ENCODE results near the gene SLX4IP. TPM values are rescaled to one million over a fixed set of nuclear protein-coding genes. Genes with fewer than 3 reads are reported as not detected.
"Not testable (repeated sequence)": the region's sequence is repeated elsewhere in the genome, so short reads cannot be mapped to it uniquely, and the experiment has no call there.

The SLX4IP gene
- total and polyA plus RNA-seq, 2 donors (not counting 1 experiment from before 2014, with no cell fraction given) = 1.9 to 8.1 TPM

- no peak overlapping the region for H3K4me3 ChIP-seq (replicated peaks in 1 of 4; ENCODE audit: control extremely low read depth in 1 of 4, insufficient read depth in 1 of 4, low read depth in 3 of 4, low read length in 4 of 4)
- TF ChIP-seq, protein P1, sequence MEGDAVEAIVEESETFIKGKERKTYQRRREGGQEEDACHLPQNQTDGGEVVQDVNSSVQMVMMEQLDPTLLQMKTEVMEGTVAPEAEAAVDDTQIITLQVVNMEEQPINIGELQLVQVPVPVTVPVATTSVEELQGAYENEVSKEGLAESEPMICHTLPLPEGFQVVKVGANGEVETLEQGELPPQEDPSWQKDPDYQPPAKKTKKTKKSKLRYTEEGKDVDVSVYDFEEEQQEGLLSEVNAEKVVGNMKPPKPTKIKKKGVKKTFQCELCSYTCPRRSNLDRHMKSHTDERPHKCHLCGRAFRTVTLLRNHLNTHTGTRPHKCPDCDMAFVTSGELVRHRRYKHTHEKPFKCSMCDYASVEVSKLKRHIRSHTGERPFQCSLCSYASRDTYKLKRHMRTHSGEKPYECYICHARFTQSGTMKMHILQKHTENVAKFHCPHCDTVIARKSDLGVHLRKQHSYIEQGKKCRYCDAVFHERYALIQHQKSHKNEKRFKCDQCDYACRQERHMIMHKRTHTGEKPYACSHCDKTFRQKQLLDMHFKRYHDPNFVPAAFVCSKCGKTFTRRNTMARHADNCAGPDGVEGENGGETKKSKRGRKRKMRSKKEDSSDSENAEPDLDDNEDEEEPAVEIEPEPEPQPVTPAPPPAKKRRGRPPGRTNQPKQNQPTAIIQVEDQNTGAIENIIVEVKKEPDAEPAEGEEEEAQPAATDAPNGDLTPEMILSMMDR (conservative IDR thresholded peaks at IDR 0.05 in 1 of 2, IDR thresholded peaks at IDR 0.05 in 1 of 2; ENCODE audit: low read depth in 1 of 2, low read length in 2 of 2) = no peak
- TF ChIP-seq EZH2 (IDR thresholded peaks at IDR 0.05; ENCODE audit: low read length, missing control alignments) = no peak
- no peak overlapping the region for H3K4me2 ChIP-seq (ENCODE audit: extremely low read depth, insufficient read depth, low read length)
- no peak for DNase-seq (ENCODE audit: low read depth in 2 of 2)
- H3K9me3 ChIP-seq (ENCODE audit: control insufficient read depth, insufficient read depth, low read depth, low read length) = no peaks in the 10 kb centered on the region
- H4K20me1 ChIP-seq (ENCODE audit: control insufficient read depth, extremely low read depth, insufficient read depth, low read length) = no peaks in the 10 kb centered on the region
- H3K36me3 ChIP-seq (ENCODE audit: control insufficient read depth, insufficient read depth, low read length) = no peaks in the 10 kb centered on the region
- no peak overlapping the region for H3K27ac ChIP-seq (ENCODE audit: insufficient read depth, low read length)
- no peaks in the 10 kb centered on the region for H3K27me3 ChIP-seq (ENCODE audit: control insufficient read depth, insufficient read depth, low read length)
- no peak overlapping the region for H3K9ac ChIP-seq (ENCODE audit: insufficient read depth, low read length)
- no peaks in the 10 kb centered on the region for H3K4me1 ChIP-seq (ENCODE audit: control insufficient read depth, extremely low read depth, insufficient read depth, low read length)
- no peaks in the 10 kb centered on the region for H3K79me2 ChIP-seq (ENCODE audit: control insufficient read depth, insufficient read depth, low read length)
- H2AFZ ChIP-seq (ENCODE audit: low read length) = no peak overlapping the region
Measured at GRCh38 chr20:10388597-10388996, 46.5 kb upstream of the SLX4IP start.

DNA sequence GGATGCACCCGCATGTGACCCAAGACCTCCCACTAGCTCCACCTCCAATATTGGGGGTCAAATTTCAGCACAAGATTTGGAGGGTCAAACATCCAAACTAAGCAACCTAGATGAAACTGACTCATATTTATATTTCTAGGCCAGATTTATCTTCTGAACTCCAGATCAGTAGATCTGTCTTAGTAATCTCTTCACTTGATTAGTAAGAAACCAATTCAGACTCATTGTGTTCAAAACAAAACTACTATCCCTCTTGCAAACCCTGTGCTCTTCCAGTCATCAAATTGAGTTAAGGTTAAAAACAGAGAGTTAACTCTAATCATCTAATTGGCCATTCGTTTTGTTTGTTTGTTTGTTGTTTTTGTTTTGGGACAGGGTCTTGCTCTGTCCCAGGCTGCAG lies 44.4 kb upstream of the SLX4IP start:
- no peaks in the 10 kb centered on the region for H3K79me2 ChIP-seq (ENCODE audit: control insufficient read depth, insufficient read depth, low read length)
- no peaks in the 10 kb centered on the region for H3K4me1 ChIP-seq (ENCODE audit: control insufficient read depth, extremely low read depth, insufficient read depth, low read length)
- H3K36me3 ChIP-seq (ENCODE audit: control insufficient read depth, insufficient read depth, low read length) = no peaks in the 10 kb centered on the region
- DNase-seq (ENCODE audit: low read depth in 2 of 2) = no peak
- no peak overlapping the region for H3K4me2 ChIP-seq (ENCODE audit: extremely low read depth, insufficient read depth, low read length)
- no peak overlapping the region for H3K4me3 ChIP-seq (replicated peaks in 1 of 4; ENCODE audit: control extremely low read depth in 1 of 4, insufficient read depth in 1 of 4, low read depth in 3 of 4, low read length in 4 of 4)
- H3K27ac ChIP-seq (ENCODE audit: insufficient read depth, low read length) = no peak overlapping the region
- no peaks in the 10 kb centered on the region for H3K27me3 ChIP-seq (ENCODE audit: control insufficient read depth, insufficient read depth, low read length)
- H2AFZ ChIP-seq (ENCODE audit: low read length) = no peak overlapping the region
- no peak overlapping the region for H3K9ac ChIP-seq (ENCODE audit: insufficient read depth, low read length)
- no peaks in the 10 kb centered on the region for H3K9me3 ChIP-seq (ENCODE audit: control insufficient read depth, insufficient read depth, low read depth, low read length)
- H4K20me1 ChIP-seq (ENCODE audit: control insufficient read depth, extremely low read depth, insufficient read depth, low read length) = no peaks in the 10 kb centered on the region
- TF ChIP-seq, protein P1 (conservative IDR thresholded peaks at IDR 0.05 in 1 of 2, IDR thresholded peaks at IDR 0.05 in 1 of 2; ENCODE audit: low read depth in 1 of 2, low read length in 2 of 2) = no peak
- no peak for TF ChIP-seq EZH2 (IDR thresholded peaks at IDR 0.05; ENCODE audit: low read length, missing control alignments)

- not testable (repeated sequence) for DNase-seq (ENCODE audit: low read depth in 2 of 2); H3K27me3 ChIP-seq (ENCODE audit: control insufficient read depth, insufficient read depth, low read length); H3K4me3 ChIP-seq (replicated peaks in 1 of 4; ENCODE audit: control extremely low read depth in 1 of 4, insufficient read depth in 1 of 4, low read depth in 3 of 4, low read length in 4 of 4); H3K36me3 ChIP-seq (ENCODE audit: control insufficient read depth, insufficient read depth, low read length); H3K4me2 ChIP-seq (ENCODE audit: extremely low read depth, insufficient read depth, low read length); H3K9me3 ChIP-seq (ENCODE audit: control insufficient read depth, insufficient read depth, low read depth, low read length); H3K4me1 ChIP-seq (ENCODE audit: control insufficient read depth, extremely low read depth, insufficient read depth, low read length); H2AFZ ChIP-seq (ENCODE audit: low read length); H3K9ac ChIP-seq (ENCODE audit: insufficient read depth, low read length); H3K27ac ChIP-seq (ENCODE audit: insufficient read depth, low read length); H4K20me1 ChIP-seq (ENCODE audit: control insufficient read depth, extremely low read depth, insufficient read depth, low read length); H3K79me2 ChIP-seq (ENCODE audit: control insufficient read depth, insufficient read depth, low read length)
Measured at GRCh38 chr20:10394752-10395151, 40.4 kb upstream of the SLX4IP start.
